HG03139 (cell line): Measurements from ENCODE around the gene VN1R5.
"Not testable (repeated sequence)": the region's sequence is repeated elsewhere in the genome, so short reads cannot be mapped to it uniquely, and the experiment has no call there.

Experiments used
- ATAC-seq: cut with Tn5 transposase; IDR thresholded peaks from one replicate; pipeline ENCODE4 v1.9.1; 2021; ENCODE audit not compliant: unreplicated experiment

Gene VN1R5

DNA sequence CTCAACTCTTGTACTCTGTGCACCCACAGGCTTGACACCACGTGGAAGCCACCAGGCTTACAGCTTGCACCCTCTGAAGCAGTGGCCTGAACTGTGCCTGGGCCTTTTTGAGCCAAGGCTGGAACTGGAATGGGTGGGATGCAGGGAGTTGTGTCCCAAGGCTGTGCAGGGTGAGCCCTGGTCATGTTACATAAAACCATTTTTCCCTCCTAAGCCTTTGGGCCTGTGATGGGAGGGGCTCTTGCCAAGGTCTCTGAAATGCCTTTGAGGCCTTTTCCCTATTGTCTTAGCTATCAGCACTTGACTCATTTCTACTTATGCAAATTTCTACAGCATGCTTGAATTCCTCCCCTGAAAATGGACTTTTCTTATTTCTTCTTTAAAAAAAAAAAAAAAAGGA, 14.1 kb downstream of the VN1R5 start:
- ATAC-seq: no peak

DNA sequence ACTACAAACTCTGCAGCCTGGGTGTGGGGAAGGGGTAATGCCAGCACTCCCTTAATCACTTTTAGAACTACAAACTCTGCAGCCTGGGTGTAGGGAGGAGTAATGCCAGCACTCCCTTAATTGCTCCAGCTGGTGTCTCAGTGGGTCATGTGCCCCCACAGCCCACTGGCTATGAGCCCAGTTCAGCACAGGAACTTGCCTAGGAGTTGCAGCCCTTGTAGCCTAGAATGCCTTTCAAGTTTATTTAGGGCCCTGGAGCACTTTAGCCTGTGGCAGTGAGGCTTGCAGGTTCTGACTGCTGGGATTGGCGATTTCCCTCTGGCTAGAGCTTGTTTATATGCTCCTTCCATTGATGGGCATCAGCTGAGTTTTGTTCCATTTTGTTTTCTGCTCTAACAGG, 17.1 kb downstream of the VN1R5 start:
- no peak for ATAC-seq

DNA sequence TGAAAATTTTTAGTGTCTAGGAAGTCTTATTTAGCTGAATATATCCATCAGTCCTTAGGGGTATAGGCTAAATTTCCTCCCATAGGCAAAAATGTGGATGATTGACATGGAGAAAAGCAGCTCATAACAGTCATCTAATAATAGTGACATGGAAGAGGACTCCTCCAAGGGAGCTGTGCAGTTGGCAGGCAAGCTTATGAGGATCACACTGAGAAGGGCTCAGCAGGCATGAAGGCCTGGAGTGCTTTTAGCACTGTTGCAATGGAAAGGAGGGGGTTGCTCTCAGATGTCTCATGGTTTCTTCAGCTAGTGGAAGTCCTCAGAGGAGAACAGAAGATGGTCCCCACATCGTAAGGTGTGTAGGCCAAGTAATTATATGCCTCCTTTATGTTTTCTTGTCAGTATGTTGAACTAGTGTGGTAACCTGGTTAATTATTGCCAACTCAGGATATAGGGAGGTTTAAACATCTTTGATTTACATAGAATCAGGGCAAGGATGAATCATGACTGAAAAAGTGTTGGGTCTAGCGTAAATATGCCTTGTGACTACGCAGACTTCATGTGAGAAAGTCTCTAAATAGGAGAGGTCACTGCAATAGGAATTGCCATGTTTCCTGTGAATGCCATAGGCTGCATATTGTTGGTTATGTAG, 18.9 kb downstream of the VN1R5 start:
- no peak for ATAC-seq

GRCh38 chr1:247277191-247277590, 21.3 kb downstream of the VN1R5 start:
- ATAC-seq: no peak

GRCh38 chr1:247281001-247281574, 25.2 kb downstream of the VN1R5 start:
- ATAC-seq: no peak

GRCh38 chr1:247286134-247286670, 30.3 kb downstream of the VN1R5 start:
- no peak for ATAC-seq

GRCh38 chr1:247287460-247287859, 31.6 kb downstream of the VN1R5 start:
- no peak for ATAC-seq

DNA sequence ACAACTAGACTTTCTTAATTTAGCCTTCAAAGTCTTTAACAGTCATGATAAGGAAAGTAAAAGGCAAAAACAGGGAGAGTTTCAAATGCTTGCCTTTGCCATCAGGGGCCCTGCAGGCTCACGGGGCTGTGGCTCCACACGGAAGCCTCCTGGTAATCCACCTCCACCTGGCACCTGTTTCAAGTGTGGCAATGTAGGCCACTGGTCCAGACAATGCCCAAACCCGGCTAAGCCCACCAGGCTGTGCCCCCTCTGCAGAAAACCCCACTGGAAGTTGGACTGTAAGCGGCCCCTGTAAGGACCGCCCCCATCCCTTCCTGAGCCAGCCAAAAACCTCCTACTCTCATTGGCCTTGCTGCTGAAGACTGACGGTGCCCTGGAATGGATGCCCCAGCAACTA, 32.5 kb downstream of the VN1R5 start:
- ATAC-seq: no peak

GRCh38 chr1:247289274-247289892, 33.5 kb downstream of the VN1R5 start:
- not testable (repeated sequence) for ATAC-seq

DNA sequence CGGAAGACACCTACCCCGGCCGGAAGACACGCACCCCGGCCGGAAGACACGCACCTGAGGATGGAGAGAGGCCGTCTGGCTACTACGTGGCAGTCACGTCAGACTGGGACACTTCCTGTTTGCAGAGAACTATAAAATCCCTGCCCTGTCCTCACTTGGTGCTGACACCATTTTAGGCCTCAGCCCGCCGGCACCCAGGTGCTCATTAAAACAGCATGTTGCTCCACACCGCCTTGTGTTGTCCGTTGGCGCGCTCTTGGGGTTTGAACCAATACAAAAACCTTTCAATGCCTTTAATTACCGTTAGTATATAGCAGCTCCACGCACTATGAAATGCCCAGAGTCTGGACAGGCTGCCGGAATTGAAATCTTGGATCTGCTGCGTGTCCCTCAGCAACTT, 34.7 kb downstream of the VN1R5 start:
- no peak for ATAC-seq

DNA sequence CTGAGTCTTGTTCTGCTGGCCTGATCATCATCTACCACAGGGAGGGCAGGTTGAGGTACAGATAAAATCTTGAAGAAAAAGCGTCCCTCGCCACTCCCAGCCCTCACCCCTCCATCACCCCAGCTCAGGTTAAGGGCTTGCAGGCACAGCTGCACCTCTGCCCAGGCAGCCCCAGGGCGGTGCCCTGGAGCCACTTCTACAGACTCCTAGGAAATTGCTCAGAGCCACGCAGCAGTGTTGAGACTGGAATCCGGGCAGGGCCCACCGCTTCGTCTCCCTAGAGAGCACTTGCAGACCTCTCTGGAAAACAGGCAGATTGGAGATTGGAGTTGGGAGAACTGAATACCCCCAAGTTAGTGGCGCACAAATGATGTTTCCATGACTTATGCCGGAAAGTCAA, 35.3 kb downstream of the VN1R5 start:
- no peak for ATAC-seq

GRCh38 chr1:247291833-247292561, 36.1 kb downstream of the VN1R5 start:
- no peak for ATAC-seq

GRCh38 chr1:247293047-247293446, 37.2 kb downstream of the VN1R5 start:
- no peak for ATAC-seq

GRCh38 chr1:247294282-247294681, 38.4 kb downstream of the VN1R5 start:
- ATAC-seq: no peak

GRCh38 chr1:247295274-247295684, 39.4 kb downstream of the VN1R5 start:
- no peak for ATAC-seq

DNA sequence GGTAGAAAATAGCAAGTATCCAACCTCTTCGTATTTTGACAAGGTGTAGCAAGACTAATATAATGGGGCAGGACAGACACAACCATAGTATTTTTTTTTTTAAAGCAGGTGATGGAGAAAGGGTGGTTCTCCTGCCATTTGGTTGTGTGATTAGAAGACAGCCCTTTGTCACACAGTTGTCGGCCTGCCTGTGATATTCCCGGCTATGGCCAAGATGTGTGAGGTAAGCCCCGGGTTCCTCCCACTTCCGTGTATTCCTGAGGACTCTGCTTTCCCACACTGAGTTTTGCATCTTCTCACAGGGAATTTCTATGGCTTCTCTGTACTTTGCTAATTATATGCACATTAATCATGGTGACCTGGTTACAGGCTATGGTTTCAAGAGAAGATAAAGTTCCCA, 39.9 kb downstream of the VN1R5 start:
- no peak for ATAC-seq

DNA sequence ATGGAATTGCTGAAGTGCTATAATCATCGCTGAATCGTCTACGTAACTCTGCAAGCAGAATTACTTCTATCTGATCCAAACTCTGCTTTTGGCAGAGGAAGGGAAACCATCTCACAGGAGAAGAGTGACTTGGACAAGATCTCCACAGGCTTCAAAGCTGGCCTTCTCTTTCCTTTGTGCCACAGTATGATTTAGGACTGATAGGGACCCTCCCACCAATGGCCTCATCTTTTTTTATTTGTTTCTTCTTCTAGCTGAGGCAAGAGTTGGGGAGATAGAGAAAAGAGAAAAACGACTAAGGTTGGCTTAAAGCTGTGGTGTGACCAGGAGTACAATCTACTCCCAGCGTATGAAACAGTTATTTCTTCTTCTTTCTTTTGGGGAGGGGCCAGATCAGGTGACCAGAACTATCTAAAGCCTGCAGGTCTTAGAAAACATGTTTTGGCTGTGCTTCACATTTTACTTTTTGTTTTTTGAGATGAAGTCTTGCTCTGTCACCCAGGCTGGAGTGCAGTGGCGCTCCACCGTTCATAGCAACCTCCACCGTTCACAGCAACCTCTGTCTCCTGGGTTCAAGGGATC, 40.8 kb downstream of the VN1R5 start:
- ATAC-seq: no peak

- no peak for ATAC-seq
These were observed 41.6 kb downstream of the VN1R5 start for GRCh38 chr1:247297263-247298123.

GRCh38 chr1:247298124-247298481, 42.2 kb downstream of the VN1R5 start:
- ATAC-seq: no peak

GRCh38 chr1:247298701-247299100, 42.8 kb downstream of the VN1R5 start:
- ATAC-seq: no peak
